ENCODE data around the gene CDKAL1. TPM values are rescaled to one million over a fixed set of nuclear protein-coding genes. Genes with fewer than 3 reads are reported as not detected.
"Not testable (repeated sequence)": the region's sequence is repeated elsewhere in the genome, so short reads cannot be mapped to it uniquely, and the experiment has no call there.

CDKAL1 gene
- total RNA-seq, 2 experiments from 2014 or later = 22.6 to 22.7 TPM

- no peak overlapping the region for H3K27ac Mint-ChIP-seq
Measured at GRCh38 chr6:20826378-20826777, 292.1 kb downstream of the CDKAL1 start.

GRCh38 chr6:20827798-20828197, 293.5 kb downstream of the CDKAL1 start:
- H3K36me3 Mint-ChIP-seq = peaks cover 24% of the 10 kb centered on the region
- DNase-seq = no peak
- no peak overlapping the region for H3K4me3 Mint-ChIP-seq
- peaks cover 6% of the 10 kb centered on the region for H3K4me1 Mint-ChIP-seq
- no peaks in the 10 kb centered on the region for H3K27me3 Mint-ChIP-seq
- no peak overlapping the region for H3K27ac Mint-ChIP-seq
- H3K9me3 Mint-ChIP-seq = no peaks in the 10 kb centered on the region

More at GRCh38 chr6:20826378-20826777, 292.1 kb downstream of the CDKAL1 start:
- Mint-ChIP-seq H3K36me3 (peaks cover 28% of the 10 kb centered on the region), H3K4me3 (no peak overlapping the region), H3K9me3 (no peaks in the 10 kb centered on the region), H3K4me1 (peaks cover 4% of the 10 kb centered on the region), H3K27me3 (no peaks in the 10 kb centered on the region)
- no peak for DNase-seq

- no peak overlapping the region for H3K4me3 Mint-ChIP-seq
- H3K4me1 Mint-ChIP-seq = peaks cover 23% of the 10 kb centered on the region
- H3K36me3 Mint-ChIP-seq = peaks cover 11% of the 10 kb centered on the region
- no peaks in the 10 kb centered on the region for H3K27me3 Mint-ChIP-seq
- H3K27ac Mint-ChIP-seq = no peak overlapping the region
- no peak for DNase-seq
- H3K9me3 Mint-ChIP-seq = no peaks in the 10 kb centered on the region
Measured at GRCh38 chr6:20830576-20830975, 296.3 kb downstream of the CDKAL1 start.

- H3K27me3 Mint-ChIP-seq, H3K9me3 Mint-ChIP-seq, H3K27ac Mint-ChIP-seq, DNase-seq, H3K4me3 Mint-ChIP-seq: not testable (repeated sequence)
- H3K36me3 Mint-ChIP-seq = peaks cover 13% of the 10 kb centered on the region
- peaks cover 27% of the 10 kb centered on the region for H3K4me1 Mint-ChIP-seq
Measured at GRCh38 chr6:20831251-20831650, 297.0 kb downstream of the CDKAL1 start.

- peaks cover 19% of the 10 kb centered on the region for H3K36me3 Mint-ChIP-seq
- no peak overlapping the region for H3K27ac Mint-ChIP-seq
- H3K4me3 Mint-ChIP-seq = no peak overlapping the region
- peaks cover 35% of the 10 kb centered on the region for H3K4me1 Mint-ChIP-seq
- DNase-seq = no peak
- H3K9me3 Mint-ChIP-seq = no peaks in the 10 kb centered on the region
- no peaks in the 10 kb centered on the region for H3K27me3 Mint-ChIP-seq
Measured at GRCh38 chr6:20833881-20834515, 299.7 kb downstream of the CDKAL1 start.

- H3K27me3 Mint-ChIP-seq = no peaks in the 10 kb centered on the region
- no peak overlapping the region for H3K4me3 Mint-ChIP-seq
- peaks cover 40% of the 10 kb centered on the region for H3K4me1 Mint-ChIP-seq
- H3K9me3 Mint-ChIP-seq = no peaks in the 10 kb centered on the region
- no peak for DNase-seq
- peaks cover 25% of the 10 kb centered on the region for H3K36me3 Mint-ChIP-seq
- no peak overlapping the region for H3K27ac Mint-ChIP-seq
Measured at GRCh38 chr6:20835315-20836010, 301.2 kb downstream of the CDKAL1 start.

- no peaks in the 10 kb centered on the region for H3K9me3 Mint-ChIP-seq
- peaks cover 44% of the 10 kb centered on the region for H3K4me1 Mint-ChIP-seq
- H3K4me3 Mint-ChIP-seq = no peak overlapping the region
- DNase-seq = peak; percentile 3
- H3K27me3 Mint-ChIP-seq = no peaks in the 10 kb centered on the region
- H3K36me3 Mint-ChIP-seq = peaks cover 22% of the 10 kb centered on the region
- H3K27ac Mint-ChIP-seq = peak overlapping the region; percentile 26
Measured at GRCh38 chr6:20837189-20837588, 302.9 kb downstream of the CDKAL1 start.

GRCh38 chr6:20838113-20838512, 303.9 kb downstream of the CDKAL1 start:
- Mint-ChIP-seq H3K36me3 (peaks cover 22% of the 10 kb centered on the region), H3K27me3 (no peaks in the 10 kb centered on the region), H3K27ac (no peak overlapping the region), H3K9me3 (no peaks in the 10 kb centered on the region), H3K4me3 (no peak overlapping the region), H3K4me1 (peaks cover 40% of the 10 kb centered on the region)
- no peak for DNase-seq

- Mint-ChIP-seq H3K27ac (no peak overlapping the region), H3K36me3 (peaks cover 22% of the 10 kb centered on the region), H3K27me3 (no peaks in the 10 kb centered on the region), H3K4me3 (no peak overlapping the region), H3K4me1 (peaks cover 28% of the 10 kb centered on the region), H3K9me3 (no peaks in the 10 kb centered on the region)
- no peak for DNase-seq
Measured at GRCh38 chr6:20839630-20840029, 305.4 kb downstream of the CDKAL1 start.

GRCh38 chr6:20840675-20841074, 306.4 kb downstream of the CDKAL1 start:
- Mint-ChIP-seq H3K27ac (no peak overlapping the region), H3K27me3 (no peaks in the 10 kb centered on the region), H3K4me3 (no peak overlapping the region), H3K36me3 (peaks cover 22% of the 10 kb centered on the region), H3K4me1 (peaks cover 24% of the 10 kb centered on the region), H3K9me3 (no peaks in the 10 kb centered on the region)
- no peak for DNase-seq

GRCh38 chr6:20841806-20842205, 307.5 kb downstream of the CDKAL1 start:
- H3K27me3 Mint-ChIP-seq = no peaks in the 10 kb centered on the region
- H3K27ac Mint-ChIP-seq = no peak overlapping the region
- H3K4me1 Mint-ChIP-seq = peaks cover 22% of the 10 kb centered on the region
- no peaks in the 10 kb centered on the region for H3K9me3 Mint-ChIP-seq
- no peak for DNase-seq
- no peak overlapping the region for H3K4me3 Mint-ChIP-seq
- peaks cover 25% of the 10 kb centered on the region for H3K36me3 Mint-ChIP-seq

- Mint-ChIP-seq H3K27ac (no peak overlapping the region), H3K27me3 (no peaks in the 10 kb centered on the region), H3K4me1 (peaks cover 13% of the 10 kb centered on the region)
Measured at GRCh38 chr6:20845592-20845991, 311.3 kb downstream of the CDKAL1 start.

GRCh38 chr6:20846602-20847028, 312.4 kb downstream of the CDKAL1 start:
- no peak overlapping the region for H3K27ac Mint-ChIP-seq
- no peaks in the 10 kb centered on the region for H3K27me3 Mint-ChIP-seq
- DNase-seq = no peak
- peaks cover 26% of the 10 kb centered on the region for H3K36me3 Mint-ChIP-seq
- H3K9me3 Mint-ChIP-seq = no peaks in the 10 kb centered on the region
- no peak overlapping the region for H3K4me3 Mint-ChIP-seq
- H3K4me1 Mint-ChIP-seq = peaks cover 13% of the 10 kb centered on the region

More at GRCh38 chr6:20845592-20845991, 311.3 kb downstream of the CDKAL1 start:
- H3K36me3 Mint-ChIP-seq = peaks cover 20% of the 10 kb centered on the region
- no peak for DNase-seq
- no peak overlapping the region for H3K4me3 Mint-ChIP-seq
- H3K9me3 Mint-ChIP-seq = no peaks in the 10 kb centered on the region

GRCh38 chr6:20847904-20848303, 313.6 kb downstream of the CDKAL1 start:
- no peak for DNase-seq
- H3K4me3 Mint-ChIP-seq = no peak overlapping the region
- H3K27me3 Mint-ChIP-seq = no peaks in the 10 kb centered on the region
- no peak overlapping the region for H3K27ac Mint-ChIP-seq
- H3K4me1 Mint-ChIP-seq = peaks cover 13% of the 10 kb centered on the region
- H3K36me3 Mint-ChIP-seq = peaks cover 26% of the 10 kb centered on the region
- H3K9me3 Mint-ChIP-seq = no peaks in the 10 kb centered on the region

- no peak for DNase-seq
- Mint-ChIP-seq H3K27me3 (no peaks in the 10 kb centered on the region), H3K9me3 (no peaks in the 10 kb centered on the region), H3K36me3 (peaks cover 29% of the 10 kb centered on the region), H3K4me1 (peaks cover 13% of the 10 kb centered on the region), H3K4me3 (no peak overlapping the region), H3K27ac (no peak overlapping the region)
Measured at GRCh38 chr6:20850686-20851416, 316.6 kb downstream of the CDKAL1 start.

Measured in activated naive CD8-positive, alpha-beta T cell treated with anti-CD3 and anti-CD28 coated beads for 36 hours (primary cell).